T-helper 1 cell (primary cell): Measurements from ENCODE around the gene FAM177A1.
A peak's percentile ranks its signal among the peaks of the same experiment; 100 is the strongest.
"Not testable (repeated sequence)": the region's sequence is repeated elsewhere in the genome, so short reads cannot be mapped to it uniquely, and the experiment has no call there.

Experiments
- DNase-seq, 5 donors: peaks; one replicate each; pipeline ENCODE4 v3.0.0-alpha.2; 2012 to 2020

FAM177A1 gene

GRCh38 chr14:35065731-35066130 is 19.7 kb downstream of the FAM177A1 start:
- not testable (repeated sequence) for DNase-seq

GRCh38 chr14:35068238-35069012 is 22.4 kb downstream of the FAM177A1 start:
- no peak for DNase-seq

- no peak for DNase-seq
These were observed 26.2 kb downstream of the FAM177A1 start for GRCh38 chr14:35072226-35072625.

GRCh38 chr14:35073486-35073885 is 27.4 kb downstream of the FAM177A1 start:
- DNase-seq, result no peak

- no peak for DNase-seq
These were observed 32.0 kb downstream of the FAM177A1 start for GRCh38 chr14:35078082-35078481.

- no peak for DNase-seq
These were observed 33.7 kb downstream of the FAM177A1 start for GRCh38 chr14:35079742-35080141.

GRCh38 chr14:35083530-35084150 is 37.6 kb downstream of the FAM177A1 start:
- no peak for DNase-seq

- no peak for DNase-seq
These were observed 39.4 kb downstream of the FAM177A1 start for GRCh38 chr14:35085441-35085840.

GRCh38 chr14:35088514-35088913 is 42.4 kb downstream of the FAM177A1 start:
- no peak for DNase-seq

- DNase-seq, result not testable (repeated sequence)
These were observed 48.6 kb downstream of the FAM177A1 start for GRCh38 chr14:35094645-35095044.

- no peak for DNase-seq
These were observed 61.8 kb downstream of the FAM177A1 start for GRCh38 chr14:35107866-35108265.

- no peak for DNase-seq
These were observed 66.6 kb downstream of the FAM177A1 start for GRCh38 chr14:35112641-35113040.

GRCh38 chr14:35113308-35113950 is 67.4 kb downstream of the FAM177A1 start:
- no peak for DNase-seq

- DNase-seq, result no peak
These were observed 68.0 kb downstream of the FAM177A1 start for GRCh38 chr14:35114036-35114435.

GRCh38 chr14:35116242-35116641 is 70.2 kb downstream of the FAM177A1 start:
- no peak for DNase-seq

- DNase-seq, result no peak
These were observed 71.0 kb downstream of the FAM177A1 start for GRCh38 chr14:35117112-35117511.

GRCh38 chr14:35121026-35121886 is 75.2 kb downstream of the FAM177A1 start:
- DNase-seq, result no peak

- peak; percentile 84 to 95 (median 89) for DNase-seq
These were observed 76.0 kb downstream of the FAM177A1 start, which contains the start of the genes PPP2R3C and PRORP for GRCh38 chr14:35121887-35122695. TSS of gene PPP2R3C (minus strand) at chr14:35121990. CDS start at chr14:35121959, 31 bp downstream. TSS of gene PRORP (plus strand) at chr14:35122552. CDS start at chr14:35123246, 694 bp downstream.

GRCh38 chr14:35122696-35123387 is 76.8 kb downstream of the FAM177A1 start:
- DNase-seq, result no peak

- DNase-seq, result no peak
These were observed 77.3 kb downstream of the FAM177A1 start for GRCh38 chr14:35123388-35123703.

- DNase-seq, result no peak
These were observed 78.1 kb downstream of the FAM177A1 start for GRCh38 chr14:35124127-35124526.
